ENCODE results near the gene RPL13.
A peak's percentile ranks its signal among the peaks of the same experiment; 100 is the strongest.

Gene RPL13

DNA sequence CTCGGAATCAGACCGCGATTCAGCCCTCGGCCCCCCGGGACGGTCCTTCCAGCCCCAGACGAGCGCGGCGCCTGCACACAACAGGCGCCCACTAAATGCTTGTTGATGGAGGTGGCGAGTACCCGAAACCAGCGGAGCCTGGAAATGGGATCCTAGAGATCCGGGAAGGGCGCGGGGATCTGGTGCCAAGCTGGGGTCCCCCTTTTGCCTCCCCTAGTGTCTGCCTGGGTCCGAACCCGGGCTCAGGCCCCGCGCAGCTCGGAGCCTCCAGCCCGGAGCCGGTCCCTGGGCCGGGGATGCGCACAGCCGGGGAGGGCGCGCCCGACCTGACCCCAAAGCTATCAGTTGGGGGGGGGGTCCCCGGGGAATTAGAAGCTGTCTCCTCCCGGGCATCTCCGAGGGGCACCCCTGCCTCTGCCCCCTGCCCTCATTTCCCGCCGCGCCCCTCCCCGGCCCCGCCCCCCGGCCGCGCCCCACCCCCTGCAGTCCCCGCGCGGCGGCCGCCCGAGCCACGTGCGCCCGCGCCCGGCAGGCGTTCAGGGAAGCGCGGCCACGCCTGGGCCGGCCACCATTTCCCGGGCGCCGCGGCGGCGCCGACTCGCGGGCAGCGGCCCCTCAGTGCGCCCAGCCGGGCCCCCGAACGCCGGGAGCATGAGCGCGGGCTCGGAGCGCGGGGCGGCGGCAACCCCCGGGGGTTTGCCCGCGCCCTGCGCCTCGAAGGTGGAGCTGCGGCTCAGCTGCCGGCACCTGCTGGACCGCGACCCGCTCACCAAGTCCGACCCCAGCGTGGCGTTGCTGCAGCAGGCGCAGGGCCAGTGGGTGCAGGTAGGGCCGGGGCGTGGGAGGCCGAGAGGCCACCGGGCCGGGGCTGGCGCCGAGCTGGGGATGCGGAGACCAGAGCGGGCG is 15.0 kb downstream of the RPL13 start, which contains the start of gene CPNE7:
Gene CPNE7, plus strand, starts transcription at position 512 of the 906 bp plus-strand sequence. Its CDS starts 140 bp downstream, at position 652.
- peaks cover 9% of the 10 kb centered on the region for H3K27me3 Mint-ChIP-seq
- H3K36me3 Mint-ChIP-seq (ENCODE audit: low read depth): no peaks in the 10 kb centered on the region
- peaks cover 8% of the 10 kb centered on the region for H3K4me1 Mint-ChIP-seq (ENCODE audit: low read depth)
- no peak within 1 kb of the TSS for H3K27ac Mint-ChIP-seq
- no peaks in the 10 kb centered on the region for H3K9me3 Mint-ChIP-seq
- peak within 1 kb of the TSS; percentile 57 for H3K4me3 Mint-ChIP-seq

- H3K9me3 Mint-ChIP-seq: no peaks in the 10 kb centered on the region
- peaks cover 9% of the 10 kb centered on the region for H3K27me3 Mint-ChIP-seq
- no peaks in the 10 kb centered on the region for H3K36me3 Mint-ChIP-seq (ENCODE audit: low read depth)
- peaks cover 8% of the 10 kb centered on the region for H3K4me1 Mint-ChIP-seq (ENCODE audit: low read depth)
- no peak overlapping the region for H3K4me3 Mint-ChIP-seq
- no peak overlapping the region for H3K27ac Mint-ChIP-seq
Observed at GRCh38 chr16:89576153-89577054, 15.9 kb downstream of the RPL13 start.

DNA sequence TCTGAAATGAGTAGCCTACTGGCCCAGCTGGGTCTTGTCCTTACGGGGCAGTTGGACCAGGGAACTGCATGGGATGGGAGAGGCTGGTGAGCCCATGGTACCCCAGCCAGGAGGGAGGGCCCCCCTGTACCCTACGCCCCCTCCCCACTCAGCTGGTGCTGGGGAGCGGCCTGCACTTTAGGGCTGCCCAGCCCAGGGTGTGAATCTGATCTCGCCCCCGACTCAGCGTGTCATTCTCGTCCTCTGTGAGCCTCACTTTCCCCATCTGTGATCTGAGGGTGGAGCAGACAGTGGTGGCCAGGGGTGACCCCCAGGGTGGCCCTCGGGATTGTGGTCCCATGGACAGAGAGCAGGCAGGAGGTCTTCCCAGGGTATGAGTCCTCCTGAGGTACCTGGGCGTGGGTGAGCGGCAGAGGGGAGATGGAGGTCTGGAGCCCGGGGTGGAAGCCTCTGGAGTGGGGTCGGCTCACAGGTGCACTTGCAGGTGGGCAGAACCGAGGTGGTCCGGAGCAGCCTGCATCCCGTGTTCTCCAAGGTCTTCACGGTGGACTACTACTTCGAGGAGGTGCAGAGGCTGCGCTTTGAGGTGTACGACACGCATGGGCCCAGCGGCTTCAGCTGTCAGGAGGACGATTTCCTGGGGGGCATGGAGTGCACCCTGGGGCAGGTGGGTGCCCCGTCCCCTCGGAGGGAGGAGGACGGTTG is 16.7 kb downstream of the RPL13 start:
- H3K27me3 Mint-ChIP-seq: peaks cover 9% of the 10 kb centered on the region
- no peaks in the 10 kb centered on the region for H3K36me3 Mint-ChIP-seq (ENCODE audit: low read depth)
- H3K4me3 Mint-ChIP-seq: no peak overlapping the region
- no peak overlapping the region for H3K27ac Mint-ChIP-seq
- H3K4me1 Mint-ChIP-seq (ENCODE audit: low read depth): peaks cover 1% of the 10 kb centered on the region
- no peaks in the 10 kb centered on the region for H3K9me3 Mint-ChIP-seq

GRCh38 chr16:89579351-89579750 is 18.9 kb downstream of the RPL13 start:
- Mint-ChIP-seq H3K27ac (no peak overlapping the region), H3K36me3 (ENCODE audit: low read depth) (no peaks in the 10 kb centered on the region), H3K4me3 (no peak overlapping the region), H3K27me3 (no peaks in the 10 kb centered on the region), H3K9me3 (no peaks in the 10 kb centered on the region), H3K4me1 (ENCODE audit: low read depth) (no peaks in the 10 kb centered on the region)

GRCh38 chr16:89581045-89581695 is 20.7 kb downstream of the RPL13 start:
- H3K27me3 Mint-ChIP-seq: no peaks in the 10 kb centered on the region
- no peaks in the 10 kb centered on the region for H3K36me3 Mint-ChIP-seq (ENCODE audit: low read depth)
- no peaks in the 10 kb centered on the region for H3K4me1 Mint-ChIP-seq (ENCODE audit: low read depth)
- H3K4me3 Mint-ChIP-seq: no peak overlapping the region
- H3K27ac Mint-ChIP-seq: no peak overlapping the region
- no peaks in the 10 kb centered on the region for H3K9me3 Mint-ChIP-seq

DNA sequence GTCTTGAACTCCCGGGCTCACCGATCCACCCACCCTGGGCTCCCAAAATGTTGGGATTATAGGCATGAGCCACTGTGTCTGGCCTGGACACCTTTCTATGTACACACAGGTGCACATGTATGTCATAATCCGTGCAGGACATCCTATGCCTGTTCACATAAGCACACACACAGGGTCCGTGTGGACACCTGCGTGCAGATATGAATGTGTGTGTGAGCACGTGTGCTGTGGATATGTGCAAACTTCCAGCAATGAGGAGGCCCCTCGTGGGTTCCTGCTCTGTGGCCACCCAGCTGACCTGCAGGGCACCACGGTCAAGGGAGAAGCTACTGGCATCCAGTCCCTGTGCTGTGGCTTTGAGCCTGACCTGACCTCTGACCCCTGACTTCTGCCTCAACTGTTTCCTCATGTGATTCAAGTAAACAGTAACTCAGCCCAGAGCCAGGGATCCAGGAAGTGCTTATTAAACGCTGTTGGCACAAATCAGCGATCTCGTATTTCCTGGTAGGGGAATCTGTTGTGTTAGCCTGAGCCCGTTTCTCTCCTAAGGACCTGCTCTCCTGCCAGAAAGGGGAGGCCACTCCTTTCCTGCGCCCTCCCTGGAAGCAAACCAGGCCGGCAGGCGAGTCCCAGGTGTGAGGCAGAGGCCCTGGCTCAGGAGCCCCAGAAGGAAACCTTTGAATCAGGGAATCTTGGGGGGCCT is 21.5 kb downstream of the RPL13 start:
- no peaks in the 10 kb centered on the region for H3K9me3 Mint-ChIP-seq
- no peak overlapping the region for H3K4me3 Mint-ChIP-seq
- H3K27me3 Mint-ChIP-seq: no peaks in the 10 kb centered on the region
- H3K36me3 Mint-ChIP-seq (ENCODE audit: low read depth): no peaks in the 10 kb centered on the region
- no peak overlapping the region for H3K27ac Mint-ChIP-seq
- no peaks in the 10 kb centered on the region for H3K4me1 Mint-ChIP-seq (ENCODE audit: low read depth)

DNA sequence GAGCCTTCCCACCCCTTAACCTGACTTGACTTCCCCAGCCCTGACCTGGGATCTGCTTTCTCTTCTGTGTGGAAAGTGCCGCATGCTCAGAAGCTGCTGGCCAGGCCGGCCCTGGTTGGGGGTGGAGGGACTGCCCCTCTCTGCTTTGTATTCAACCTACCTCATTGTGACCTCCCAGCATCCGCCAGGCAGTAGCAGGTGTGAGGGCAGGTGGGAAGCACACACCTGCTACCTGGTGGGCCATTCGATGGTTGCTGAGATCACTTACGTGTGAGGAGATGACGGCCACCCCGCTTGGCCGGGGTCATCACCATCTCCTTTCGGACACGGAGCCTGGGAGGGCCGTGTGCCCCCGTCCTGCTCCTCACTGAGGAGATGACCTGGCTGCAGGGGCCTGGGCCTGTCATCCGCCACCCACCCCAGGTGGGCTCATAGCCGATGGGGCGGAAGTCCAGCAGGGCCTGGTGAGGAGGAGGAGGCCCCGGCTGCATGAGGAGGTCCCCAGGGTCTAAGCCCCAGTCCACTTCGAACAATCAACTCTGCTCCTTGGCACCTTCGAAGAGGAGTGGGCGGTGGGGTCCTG is 22.2 kb downstream of the RPL13 start:
- no peaks in the 10 kb centered on the region for H3K4me1 Mint-ChIP-seq (ENCODE audit: low read depth)
- no peak overlapping the region for H3K4me3 Mint-ChIP-seq
- no peaks in the 10 kb centered on the region for H3K36me3 Mint-ChIP-seq (ENCODE audit: low read depth)
- no peaks in the 10 kb centered on the region for H3K9me3 Mint-ChIP-seq
- no peaks in the 10 kb centered on the region for H3K27me3 Mint-ChIP-seq
- H3K27ac Mint-ChIP-seq: no peak overlapping the region

- Mint-ChIP-seq H3K4me1 (ENCODE audit: low read depth) (no peaks in the 10 kb centered on the region), H3K9me3 (no peaks in the 10 kb centered on the region), H3K4me3 (no peak overlapping the region), H3K27ac (no peak overlapping the region), H3K27me3 (no peaks in the 10 kb centered on the region), H3K36me3 (ENCODE audit: low read depth) (no peaks in the 10 kb centered on the region)
Observed at GRCh38 chr16:89583197-89583894, 22.9 kb downstream of the RPL13 start.

GRCh38 chr16:89583895-89584644 is 23.6 kb downstream of the RPL13 start:
- Mint-ChIP-seq H3K27ac (no peak overlapping the region), H3K4me1 (ENCODE audit: low read depth) (no peaks in the 10 kb centered on the region), H3K27me3 (no peaks in the 10 kb centered on the region), H3K4me3 (no peak overlapping the region), H3K9me3 (no peaks in the 10 kb centered on the region), H3K36me3 (ENCODE audit: low read depth) (no peaks in the 10 kb centered on the region)

- H3K27ac Mint-ChIP-seq: no peak overlapping the region
- H3K4me3 Mint-ChIP-seq: no peak overlapping the region
- H3K4me1 Mint-ChIP-seq (ENCODE audit: low read depth): no peaks in the 10 kb centered on the region
Observed at GRCh38 chr16:89584768-89585549, 24.5 kb downstream of the RPL13 start.

DNA sequence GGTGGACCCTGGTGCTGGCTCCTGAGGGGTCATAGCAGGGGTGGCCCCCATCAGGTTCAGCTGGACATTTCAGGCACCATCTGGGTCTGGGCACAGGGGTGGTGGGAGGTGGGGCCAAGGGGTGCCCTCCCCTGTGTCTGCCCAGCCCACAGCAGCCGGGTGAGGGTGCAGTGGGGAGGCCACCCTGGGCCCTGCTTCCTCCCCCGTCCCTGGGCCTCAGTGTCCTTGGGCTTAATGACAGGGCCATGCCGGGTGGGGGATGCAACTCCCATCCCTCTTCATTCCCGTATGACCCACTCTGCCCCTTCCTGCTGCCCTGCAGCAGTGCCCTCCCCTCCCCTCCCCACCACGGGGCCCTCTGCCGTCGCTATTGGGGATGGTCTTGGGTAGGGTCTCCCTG is 25.7 kb downstream of the RPL13 start:
- Mint-ChIP-seq H3K36me3 (ENCODE audit: low read depth) (no peaks in the 10 kb centered on the region), H3K27me3 (no peaks in the 10 kb centered on the region), H3K4me3 (no peak overlapping the region), H3K27ac (no peak overlapping the region), H3K4me1 (ENCODE audit: low read depth) (no peaks in the 10 kb centered on the region), H3K9me3 (no peaks in the 10 kb centered on the region)

More at GRCh38 chr16:89584768-89585549, 24.5 kb downstream of the RPL13 start:
- H3K27me3 Mint-ChIP-seq: no peaks in the 10 kb centered on the region
- no peaks in the 10 kb centered on the region for H3K9me3 Mint-ChIP-seq
- no peaks in the 10 kb centered on the region for H3K36me3 Mint-ChIP-seq (ENCODE audit: low read depth)

DNA sequence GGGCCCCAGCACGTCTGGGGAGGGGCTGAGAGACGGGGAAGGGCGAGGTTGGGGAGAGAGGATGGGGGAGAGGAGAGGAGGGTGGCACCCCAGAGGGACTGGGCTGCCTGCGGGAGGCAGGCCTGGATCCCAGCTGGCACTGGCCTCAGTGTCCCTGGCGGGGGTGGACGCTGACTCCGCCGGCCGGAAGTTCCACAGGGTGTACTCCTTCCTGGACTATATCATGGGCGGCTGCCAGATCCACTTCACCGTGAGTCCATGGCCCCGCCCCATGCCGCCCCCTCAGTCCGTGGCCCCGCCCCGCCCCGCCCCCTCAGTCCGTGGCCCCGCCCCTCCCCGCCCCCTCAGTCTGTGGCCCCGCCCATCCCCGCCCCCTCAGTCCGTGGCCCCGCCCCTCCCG is 26.4 kb downstream of the RPL13 start:
- Mint-ChIP-seq H3K4me1 (ENCODE audit: low read depth) (no peaks in the 10 kb centered on the region), H3K9me3 (no peaks in the 10 kb centered on the region), H3K4me3 (no peak overlapping the region)

More for the DNA sequence above, 26.4 kb downstream of the RPL13 start:
- no peaks in the 10 kb centered on the region for H3K27me3 Mint-ChIP-seq
- no peak overlapping the region for H3K27ac Mint-ChIP-seq
- no peaks in the 10 kb centered on the region for H3K36me3 Mint-ChIP-seq (ENCODE audit: low read depth)
